Measurements from ENCODE around the gene USP6NL. TPM values are rescaled to one million over a fixed set of nuclear protein-coding genes. Genes with fewer than 3 reads are reported as not detected.

Gene USP6NL
- total RNA-seq, 1 donor from 2014 or later = 21.6 TPM

- no peaks in the 10 kb centered on the region for H3K36me3 ChIP-seq
- H3K27ac ChIP-seq = no peak overlapping the region
- DNase-seq = no peak
- no peak overlapping the region for H3K4me3 ChIP-seq
- ATAC-seq = no peak
- intact Hi-C loops (cut with DNase I) = no loop called here
- no peaks in the 10 kb centered on the region for H3K27me3 ChIP-seq
- TF ChIP-seq CTCF (IDR thresholded peaks at IDR 0.05) = no peak
- H3K9me3 ChIP-seq = no peaks in the 10 kb centered on the region
- H3K4me1 ChIP-seq = peaks cover 14% of the 10 kb centered on the region
These were observed 2.4 kb downstream of the USP6NL start for GRCh38 chr10:11609052-11609451.

GRCh38 chr10:11608159-11609013 lies 3.1 kb downstream of the USP6NL start:
- no peak overlapping the region for H3K4me3 ChIP-seq
- TF ChIP-seq CTCF (IDR thresholded peaks at IDR 0.05) = no peak
- H3K4me1 ChIP-seq = peaks cover 14% of the 10 kb centered on the region
- DNase-seq (no peak), ATAC-seq (no peak)
- H3K27ac ChIP-seq = no peak overlapping the region
- H3K27me3 ChIP-seq = no peaks in the 10 kb centered on the region
- intact Hi-C loops (cut with DNase I) = no loop called here
- H3K9me3 ChIP-seq = no peaks in the 10 kb centered on the region
- no peaks in the 10 kb centered on the region for H3K36me3 ChIP-seq

- no peak overlapping the region for H3K27ac ChIP-seq
- no peaks in the 10 kb centered on the region for H3K9me3 ChIP-seq
- TF ChIP-seq CTCF (IDR thresholded peaks at IDR 0.05) = no peak
- H3K27me3 ChIP-seq = no peaks in the 10 kb centered on the region
- intact Hi-C loops (cut with DNase I) = no loop called here
- ATAC-seq (no peak), DNase-seq (no peak)
- peaks cover 21% of the 10 kb centered on the region for H3K4me1 ChIP-seq
- no peak overlapping the region for H3K4me3 ChIP-seq
- H3K36me3 ChIP-seq = no peaks in the 10 kb centered on the region
These were observed 5.5 kb downstream of the USP6NL start for GRCh38 chr10:11605807-11606408.

DNA sequence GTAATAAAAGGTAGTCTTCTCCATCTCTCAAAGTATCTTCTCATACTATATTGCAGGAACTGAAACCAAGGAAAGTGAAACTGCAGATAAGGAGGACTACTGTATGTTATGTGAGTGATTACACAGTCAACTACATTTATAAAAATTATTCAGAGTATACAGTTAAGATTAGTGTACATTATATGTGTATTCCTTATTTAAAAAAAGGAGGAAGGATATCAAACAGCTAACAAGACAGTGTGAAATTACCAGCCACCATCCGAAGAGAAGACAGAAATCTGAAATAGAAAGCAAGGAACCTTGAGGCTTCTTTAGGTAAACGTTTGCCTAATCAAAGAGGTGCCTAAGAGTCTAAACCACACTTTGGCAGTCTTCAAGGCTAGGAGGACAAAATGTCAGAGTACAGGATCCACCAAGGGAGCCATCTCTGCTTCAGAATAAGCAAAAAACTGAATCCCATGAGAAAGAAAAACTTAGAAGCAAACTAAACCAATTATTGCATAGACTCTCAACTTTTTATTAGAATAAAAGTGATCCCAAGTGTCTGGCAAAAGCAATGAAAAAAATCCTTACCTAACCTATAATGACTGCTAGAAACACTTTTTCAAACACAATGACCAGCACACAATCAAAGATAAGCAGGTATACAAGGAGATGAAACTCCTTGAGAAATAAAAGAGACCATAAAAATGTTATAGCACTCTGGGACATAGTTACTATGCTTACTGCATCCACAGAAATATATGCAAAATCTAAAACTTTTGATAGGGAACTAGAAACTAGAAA lies 6.4 kb downstream of the USP6NL start:
- Histone ChIP-seq H3K9me3 (no peaks in the 10 kb centered on the region), H3K36me3 (no peaks in the 10 kb centered on the region), H3K4me3 (no peak overlapping the region), H3K27ac (no peak overlapping the region), H3K27me3 (no peaks in the 10 kb centered on the region), H3K4me1 (peaks cover 20% of the 10 kb centered on the region)
- no peak for TF ChIP-seq CTCF (IDR thresholded peaks at IDR 0.05)
- DNase-seq (no peak), ATAC-seq (no peak)
- intact Hi-C loops (cut with DNase I) = no loop called here

GRCh38 chr10:11603741-11604140 lies 7.7 kb downstream of the USP6NL start:
- no peak overlapping the region for H3K27ac ChIP-seq
- no peak for DNase-seq
- no peak for TF ChIP-seq CTCF (IDR thresholded peaks at IDR 0.05)
- intact Hi-C loops (cut with DNase I) = no loop called here
- H3K4me1 ChIP-seq = peaks cover 8% of the 10 kb centered on the region
- H3K36me3 ChIP-seq = no peaks in the 10 kb centered on the region
- no peaks in the 10 kb centered on the region for H3K9me3 ChIP-seq
- H3K4me3 ChIP-seq = no peak overlapping the region
- H3K27me3 ChIP-seq = no peaks in the 10 kb centered on the region
- no peak for ATAC-seq

Data from upper lobe of right lung (tissue), 1 donor.